Measurements from ENCODE around the gene RNF126. TPM values are rescaled to one million over a fixed set of nuclear protein-coding genes. Genes with fewer than 3 reads are reported as not detected.
"Not testable (repeated sequence)": the region's sequence is repeated elsewhere in the genome, so short reads cannot be mapped to it uniquely, and the experiment has no call there.

The RNF126 gene
- polyA plus RNA-seq, 1 donor from 2014 or later: 33.7 TPM

GRCh38 chr19:699885-700284 is 36.9 kb upstream of the RNF126 start:
- not testable (repeated sequence) for H3F3A ChIP-seq (ENCODE audit: insufficient read depth, low read length, poor library complexity, severe bottlenecking); H4K20me1 ChIP-seq (ENCODE audit: insufficient read depth); H3K27me3 ChIP-seq (ENCODE audit: insufficient read depth, low read depth, low read length); H3K9me2 ChIP-seq (ENCODE audit: insufficient read depth, low read length); H3K36me3 ChIP-seq (ENCODE audit: insufficient read depth, low read length); H3K4me2 ChIP-seq (ENCODE audit: low read length); H3K9me3 ChIP-seq (ENCODE audit: low read length); H3K9ac ChIP-seq (ENCODE audit: low read length); H3K27ac ChIP-seq (ENCODE audit: low read length); H3K79me2 ChIP-seq (replicated peaks; ENCODE audit: insufficient read depth, low read length); H3K4me3 ChIP-seq (ENCODE audit: low read length); H2AFZ ChIP-seq (ENCODE audit: low read depth, low read length)

GRCh38 chr19:698529-698928 is 35.5 kb upstream of the RNF126 start:
- not testable (repeated sequence) for H3K27ac ChIP-seq (ENCODE audit: low read length); H4K20me1 ChIP-seq (ENCODE audit: insufficient read depth); H3K79me2 ChIP-seq (replicated peaks; ENCODE audit: insufficient read depth, low read length); H3K36me3 ChIP-seq (ENCODE audit: insufficient read depth, low read length); H2AFZ ChIP-seq (ENCODE audit: low read depth, low read length); H3K9ac ChIP-seq (ENCODE audit: low read length); H3K4me2 ChIP-seq (ENCODE audit: low read length); H3K4me3 ChIP-seq (ENCODE audit: low read length); H3K27me3 ChIP-seq (ENCODE audit: insufficient read depth, low read depth, low read length); H3K9me3 ChIP-seq (ENCODE audit: low read length); H3K9me2 ChIP-seq (ENCODE audit: insufficient read depth, low read length); H3F3A ChIP-seq (ENCODE audit: insufficient read depth, low read length, poor library complexity, severe bottlenecking)

- H3F3A ChIP-seq (ENCODE audit: insufficient read depth, low read length, poor library complexity, severe bottlenecking): no peaks in the 10 kb centered on the region
- TF ChIP-seq EP300 (conservative IDR thresholded peaks at IDR 0.05; ENCODE audit: poor library complexity, severe bottlenecking): no peak
- H3K9me2 ChIP-seq (ENCODE audit: insufficient read depth, low read length): no peaks in the 10 kb centered on the region
- H3K27ac ChIP-seq (ENCODE audit: low read length): no peak within 1 kb of the TSS
- no peaks in the 10 kb centered on the region for H3K79me2 ChIP-seq (replicated peaks; ENCODE audit: insufficient read depth, low read length)
- no peaks in the 10 kb centered on the region for H3K36me3 ChIP-seq (ENCODE audit: insufficient read depth, low read length)
- no peak within 1 kb of the TSS for H3K4me2 ChIP-seq (ENCODE audit: low read length)
- no peak within 1 kb of the TSS for H2AFZ ChIP-seq (ENCODE audit: low read depth, low read length)
- H3K27me3 ChIP-seq (ENCODE audit: insufficient read depth, low read depth, low read length): no peaks in the 10 kb centered on the region
- no peak within 1 kb of the TSS for H3K9ac ChIP-seq (ENCODE audit: low read length)
- no peak within 1 kb of the TSS for H3K4me3 ChIP-seq (ENCODE audit: low read length)
- no peaks in the 10 kb centered on the region for H3K9me3 ChIP-seq (ENCODE audit: low read length)
- no peaks in the 10 kb centered on the region for H4K20me1 ChIP-seq (ENCODE audit: insufficient read depth)
Observed at GRCh38 chr19:695352-695949, 32.4 kb upstream of the RNF126 start, which contains the start of gene PRSS57. Gene PRSS57 (minus strand): TSS chr19:695452. CDS start chr19:695430, 22 bp downstream.

- Histone ChIP-seq H3F3A (ENCODE audit: insufficient read depth, low read length, poor library complexity, severe bottlenecking) (no peaks in the 10 kb centered on the region), H3K4me2 (ENCODE audit: low read length) (no peak overlapping the region), H3K9ac (ENCODE audit: low read length) (no peak overlapping the region), H3K9me3 (ENCODE audit: low read length) (no peaks in the 10 kb centered on the region), H3K27me3 (ENCODE audit: insufficient read depth, low read depth, low read length) (no peaks in the 10 kb centered on the region), H3K79me2 (replicated peaks; ENCODE audit: insufficient read depth, low read length) (no peaks in the 10 kb centered on the region), H3K4me3 (ENCODE audit: low read length) (no peak overlapping the region), H3K9me2 (ENCODE audit: insufficient read depth, low read length) (no peaks in the 10 kb centered on the region), H3K36me3 (ENCODE audit: insufficient read depth, low read length) (no peaks in the 10 kb centered on the region), H4K20me1 (ENCODE audit: insufficient read depth) (no peaks in the 10 kb centered on the region), H3K27ac (ENCODE audit: low read length) (no peak overlapping the region), H2AFZ (ENCODE audit: low read depth, low read length) (no peak overlapping the region)
- TF ChIP-seq SMC3 (conservative IDR thresholded peaks at IDR 0.05; ENCODE audit: poor library complexity) (no peak), EZH2 (IDR thresholded peaks at IDR 0.05; ENCODE audit: borderline replicate concordance, insufficient read depth, low read length, poor library complexity, severe bottlenecking) (no peak), REST (IDR thresholded peaks at IDR 0.05; ENCODE audit: borderline replicate concordance) (no peak), TAF1 (IDR thresholded peaks at IDR 0.05; ENCODE audit: low read depth) (no peak), POLR2AphosphoS5 (IDR thresholded peaks at IDR 0.05) (no peak), MXI1 (conservative IDR thresholded peaks at IDR 0.05; ENCODE audit: poor library complexity, severe bottlenecking) (no peak), CTCF (IDR thresholded peaks at IDR 0.05; ENCODE audit: poor library complexity, severe bottlenecking) (no peak), RAD21 (conservative IDR thresholded peaks at IDR 0.05) (no peak), EP300 (conservative IDR thresholded peaks at IDR 0.05; ENCODE audit: poor library complexity, severe bottlenecking) (no peak)
Observed at GRCh38 chr19:694481-695351, 31.7 kb upstream of the RNF126 start.

Measured in neural cell (in vitro differentiated cells).